ENCODE measurements around the gene SGCD. TPM values are rescaled to one million over a fixed set of nuclear protein-coding genes. Genes with fewer than 3 reads are reported as not detected.

The SGCD gene
- total RNA-seq, 1 donor, result 13.8 TPM

GRCh38 chr5:156402387-156402921 is 75.5 kb downstream of the SGCD start:
- H3K4me3 ChIP-seq (ENCODE audit: low read depth, low read length), result no peak overlapping the region
- no peak for TF ChIP-seq CTCF (IDR thresholded peaks at IDR 0.05; ENCODE audit: insufficient read depth, low read depth, low read length)

GRCh38 chr5:156405988-156406387 is 79.0 kb downstream of the SGCD start:
- TF ChIP-seq CTCF (IDR thresholded peaks at IDR 0.05; ENCODE audit: insufficient read depth, low read depth, low read length), result no peak
- DNase-seq (ENCODE audit: low read depth), result no peak
- no peak overlapping the region for H3K4me3 ChIP-seq (ENCODE audit: low read depth, low read length)

More at GRCh38 chr5:156402387-156402921, 75.5 kb downstream of the SGCD start:
- peak; percentile 24 for DNase-seq (ENCODE audit: low read depth)

DNA sequence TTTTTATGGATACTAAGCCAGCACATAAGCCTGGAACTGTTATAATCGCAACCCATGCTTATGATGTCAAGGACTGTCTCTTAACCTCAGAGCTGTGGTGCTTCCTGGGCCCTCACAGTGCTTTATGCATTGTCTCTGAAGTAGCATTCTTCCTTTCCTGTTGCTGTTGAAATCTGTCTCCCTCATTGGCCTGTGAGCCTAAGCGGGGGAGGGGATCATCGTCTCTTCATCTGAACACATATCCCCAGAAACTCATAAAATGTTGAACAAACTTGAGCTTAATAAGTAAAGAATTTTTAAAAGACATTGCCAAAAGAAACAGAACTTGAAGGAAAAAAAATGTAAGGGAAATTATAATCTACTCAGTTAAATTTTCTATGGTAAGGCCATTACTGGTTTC is 80.3 kb downstream of the SGCD start:
- no peak for TF ChIP-seq CTCF (IDR thresholded peaks at IDR 0.05; ENCODE audit: insufficient read depth, low read depth, low read length)
- no peak overlapping the region for H3K4me3 ChIP-seq (ENCODE audit: low read depth, low read length)
- no peak for DNase-seq (ENCODE audit: low read depth)

GRCh38 chr5:156409834-156410233 is 82.9 kb downstream of the SGCD start:
- H3K4me3 ChIP-seq (ENCODE audit: low read depth, low read length), result no peak overlapping the region
- no peak for DNase-seq (ENCODE audit: low read depth)
- TF ChIP-seq CTCF (IDR thresholded peaks at IDR 0.05; ENCODE audit: insufficient read depth, low read depth, low read length), result no peak

- DNase-seq (ENCODE audit: low read depth), result peak; percentile 88
- H3K4me3 ChIP-seq (ENCODE audit: low read depth, low read length), result no peak overlapping the region
- TF ChIP-seq CTCF (IDR thresholded peaks at IDR 0.05; ENCODE audit: insufficient read depth, low read depth, low read length), result no peak
Measured at GRCh38 chr5:156411185-156411613, 84.2 kb downstream of the SGCD start.

DNA sequence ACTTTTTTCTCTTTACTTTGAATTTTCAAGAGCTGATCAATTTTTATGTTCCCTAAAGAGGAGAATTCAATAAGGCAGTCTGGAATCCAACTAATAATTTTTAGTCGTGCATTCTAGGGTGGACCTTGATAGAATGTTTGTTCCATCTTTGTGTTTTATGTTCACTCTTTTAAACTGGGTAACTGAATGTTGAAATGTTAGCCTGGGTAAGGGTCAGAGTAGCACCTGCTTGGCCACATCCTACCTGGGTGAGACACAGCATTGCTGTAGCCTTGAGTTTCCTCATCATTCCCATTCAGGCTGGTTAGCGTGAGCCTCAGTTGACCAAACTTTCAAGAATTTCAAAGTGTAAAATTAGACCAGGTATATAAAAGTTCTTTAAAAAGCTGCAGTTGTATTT is 85.0 kb downstream of the SGCD start:
- H3K4me3 ChIP-seq (ENCODE audit: low read depth, low read length), result no peak overlapping the region

More for the DNA sequence above, 85.0 kb downstream of the SGCD start:
- DNase-seq (ENCODE audit: low read depth), result no peak
- TF ChIP-seq CTCF (IDR thresholded peaks at IDR 0.05; ENCODE audit: insufficient read depth, low read depth, low read length), result no peak

Data from fibroblast of villous mesenchyme (primary cell).